Small intestine (tissue), 7 donors: ENCODE measurements around the gene SFT2D3. TPM values are rescaled to one million over a fixed set of nuclear protein-coding genes. Genes with fewer than 3 reads are reported as not detected.

Source experiments
- DNase-seq, 2 donors: peaks; one replicate each; pipeline versions ENCODE4 v3.0.0 to v3.0.0-alpha.2; 2013
- FAIRE-seq: peaks from 2 replicates; lab custom pipeline; 2012; peaks lifted over from hg19 to GRCh38; lab: Jason Lieb, UNC
- H3K27ac ChIP-seq, 3 donors: one replicate each; pipeline ENCODE4 v1.5.1; 2013; ENCODE audit warnings: low read length in 2 of 3, mild to moderate bottlenecking in 2 of 3, control low read depth in 1 of 3, inconsistent platforms in 1 of 3, low read depth in 1 of 3, moderate library complexity in 1 of 3
- H3K27me3 ChIP-seq, 3 donors: one replicate each; pipeline ENCODE4 v1.6.1; 2013; ENCODE audit warnings: low read length in 3 of 3, inconsistent platforms in 1 of 3; ENCODE audit not compliant: control insufficient read depth in 3 of 3, insufficient read depth in 3 of 3
- H3K36me3 ChIP-seq, 3 donors: one replicate each; pipeline ENCODE4 v1.6.1; 2013; ENCODE audit warnings: low read length in 3 of 3, inconsistent platforms in 1 of 3, low read depth in 1 of 3, mild to moderate bottlenecking in 1 of 3, moderate library complexity in 1 of 3; ENCODE audit not compliant: control insufficient read depth in 3 of 3, insufficient read depth in 2 of 3
- H3K4me1 ChIP-seq, 3 donors: one replicate each; pipeline ENCODE4 v1.6.1; 2013; ENCODE audit warnings: low read length in 2 of 3, inconsistent platforms in 1 of 3, low read depth in 1 of 3, mild to moderate bottlenecking in 1 of 3, moderate library complexity in 1 of 3; ENCODE audit not compliant: control insufficient read depth in 3 of 3, insufficient read depth in 2 of 3
- H3K4me3 ChIP-seq, 3 donors: one replicate each; pipeline ENCODE4 v1.5.1; 2013; ENCODE audit warnings: low read length in 3 of 3, control low read depth in 1 of 3, inconsistent platforms in 1 of 3, low read depth in 1 of 3, mild to moderate bottlenecking in 1 of 3, moderate library complexity in 1 of 3
- H3K9me3 ChIP-seq, 2 donors: one replicate each; pipeline ENCODE4 v1.6.1; 2013; ENCODE audit warnings: low read depth in 1 of 2, low read length in 1 of 2; ENCODE audit not compliant: control insufficient read depth in 2 of 2, insufficient read depth in 1 of 2
- WGBS, 3 donors: extraction: QIAGEN DNeasy Blood & Tissue Kit; methylation state at CpG; one replicate each; pipeline ENCODE4 v1.1.7; 2013; 5-methylcytosine and 5-hydroxymethylcytosine counted together
- polyA plus RNA-seq, 4 donors: library from polyadenylated mRNA; stranded (reverse) in 3 of 4; unstranded in 1 of 4; fragments of 200-250 nt in 3 of 4; fragments of 120-200 nt in 1 of 4; gene quantifications; one replicate each; pipeline versions ENCODE4 v1.2.1 to v1.2.3, GENCODE V29; 2013
- donor health status: healthy with polysubstance abuse.
- donor health status: control.
- donor health status: control.
- donor health status: Bipolar disorder and iron deficiency.
- donor health status: healthy.

Gene SFT2D3
- polyA plus RNA-seq, 4 donors: 3.8 to 7.4 (median 4.7) TPM; not detected in 1

- H3K4me3 ChIP-seq: no peak overlapping the region
- FAIRE-seq: no peak
Measured at GRCh38 chr2:127726158-127726880, 25.0 kb downstream of the SFT2D3 start.

GRCh38 chr2:127733113-127733815 is 32.0 kb downstream of the SFT2D3 start:
- no peak overlapping the region for H3K4me3 ChIP-seq
- peaks cover 3 to 32% (median 6%) of the 10 kb centered on the region in 3 donors for H3K4me1 ChIP-seq
- H3K27ac ChIP-seq: peak overlapping the region in 1 of 3 donors; percentile 24
- FAIRE-seq: no peak
- 73 to 88% (median 82%) methylated on average over 6 of the region's 6 CpGs for WGBS, 3 donors
- H3K36me3 ChIP-seq: peaks cover 0 to 1% (median 0%) of the 10 kb centered on the region in 3 donors
- H3K9me3 ChIP-seq: no peaks in the 10 kb centered on the region
- DNase-seq: no peak
- no peaks in the 10 kb centered on the region for H3K27me3 ChIP-seq

More at GRCh38 chr2:127726158-127726880, 25.0 kb downstream of the SFT2D3 start:
- no peak for DNase-seq
- Histone ChIP-seq H3K9me3 (no peaks in the 10 kb centered on the region), H3K4me1 (no peaks in the 10 kb centered on the region), H3K27me3 (no peaks in the 10 kb centered on the region), H3K27ac (no peak overlapping the region), H3K36me3 (peaks cover 6 to 10% (median 8%) of the 10 kb centered on the region in 3 donors)
- WGBS, 3 donors: 87 to 92% (median 91%) methylated on average over 6 of the region's 6 CpGs

GRCh38 chr2:127733816-127734537 is 32.7 kb downstream of the SFT2D3 start:
- Histone ChIP-seq H3K27me3 (no peaks in the 10 kb centered on the region), H3K4me3 (no peak overlapping the region), H3K9me3 (no peaks in the 10 kb centered on the region), H3K4me1 (peaks cover 3 to 38% (median 6%) of the 10 kb centered on the region in 3 donors), H3K27ac (peak overlapping the region in 1 of 3 donors; percentile 75), H3K36me3 (peaks cover 0 to 2% (median 1%) of the 10 kb centered on the region in 3 donors)
- 53 to 68% (median 56%) methylated on average over 5 of the region's 5 CpGs for WGBS, 3 donors
- FAIRE-seq: no peak
- DNase-seq: peak in 1 of 2 donors; percentile 13

GRCh38 chr2:127735044-127735443 is 33.7 kb downstream of the SFT2D3 start:
- FAIRE-seq (no peak), DNase-seq (peak in 1 of 2 donors; percentile 64)
- H3K27me3 ChIP-seq: no peaks in the 10 kb centered on the region
- H3K36me3 ChIP-seq: peaks cover 0 to 2% (median 1%) of the 10 kb centered on the region in 3 donors
- H3K27ac ChIP-seq: peak overlapping the region in 1 of 3 donors; percentile 75
- no peaks in the 10 kb centered on the region for H3K9me3 ChIP-seq
- peaks cover 3 to 38% (median 6%) of the 10 kb centered on the region in 3 donors for H3K4me1 ChIP-seq
- H3K4me3 ChIP-seq: no peak overlapping the region
- WGBS, 3 donors: 61 to 72% (median 70%) methylated on average over 2 of the region's 2 CpGs

GRCh38 chr2:127735537-127736399 is 34.5 kb downstream of the SFT2D3 start:
- DNase-seq (peak; percentile 31 to 76), FAIRE-seq (no peak)
- Histone ChIP-seq H3K4me1 (peaks cover 3 to 41% (median 6%) of the 10 kb centered on the region in 3 donors), H3K27ac (peak overlapping the region in 1 of 3 donors; percentile 75), H3K36me3 (peaks cover 0 to 6% (median 3%) of the 10 kb centered on the region in 3 donors), H3K9me3 (no peaks in the 10 kb centered on the region), H3K27me3 (no peaks in the 10 kb centered on the region), H3K4me3 (no peak overlapping the region)
- WGBS, 3 donors: 82 to 91% (median 91%) methylated on average over 3 of the region's 3 CpGs

- H3K27ac ChIP-seq: peak overlapping the region in 1 of 3 donors; percentile 48
- peaks cover 3 to 43% (median 6%) of the 10 kb centered on the region in 3 donors for H3K4me1 ChIP-seq
Measured at GRCh38 chr2:127737892-127738291, 36.6 kb downstream of the SFT2D3 start.

GRCh38 chr2:127739800-127740199 is 38.5 kb downstream of the SFT2D3 start:
- Histone ChIP-seq H3K4me1 (peaks cover 3 to 30% (median 3%) of the 10 kb centered on the region in 3 donors), H3K4me3 (no peak overlapping the region), H3K27me3 (no peaks in the 10 kb centered on the region), H3K27ac (peak overlapping the region in 1 of 3 donors; percentile 6), H3K9me3 (no peaks in the 10 kb centered on the region), H3K36me3 (peaks cover 3 to 7% (median 6%) of the 10 kb centered on the region in 3 donors)
- FAIRE-seq (no peak), DNase-seq (no peak)
- WGBS, 3 donors: 81 to 86% (median 81%) methylated on average over 1 of the region's 1 CpG

More at GRCh38 chr2:127737892-127738291, 36.6 kb downstream of the SFT2D3 start:
- 3 to 40% (median 18%) methylated on average over 1 of the region's 1 CpG for WGBS, 3 donors
- peak; percentile 45 to 63 for DNase-seq
- FAIRE-seq: no peak
- Histone ChIP-seq H3K27me3 (no peaks in the 10 kb centered on the region), H3K9me3 (no peaks in the 10 kb centered on the region), H3K36me3 (peaks cover 0 to 6% (median 3%) of the 10 kb centered on the region in 3 donors), H3K4me3 (no peak overlapping the region)
